Measurements from ENCODE around the gene BMP6. TPM values are rescaled to one million over a fixed set of nuclear protein-coding genes. Genes with fewer than 3 reads are reported as not detected.
A peak's percentile ranks its signal among the peaks of the same experiment; 100 is the strongest.
"Not testable (repeated sequence)": the region's sequence is repeated elsewhere in the genome, so short reads cannot be mapped to it uniquely, and the experiment has no call there.

Gene BMP6
- total RNA-seq, 4 donors from 2014 or later: 1.7 to 8.3 (median 3.3) TPM

- intact Hi-C loops (cut with DNase I; ENCODE audit: low total_unique reads) (no loop called here), in situ Hi-C loops (cut with MboI; ENCODE audit: low sequenced_read_pairs in 4 of 4) (no loop called here)
- peaks cover 5 to 96% of the 10 kb centered on the region in 2 donors for H3K36me3 ChIP-seq
- H3K9me3 ChIP-seq: no peaks in the 10 kb centered on the region
- DNase-seq (no peak), ATAC-seq (no peak)
- TF ChIP-seq CTCF (IDR thresholded peaks at IDR 0.05 in 4 of 5, conservative IDR thresholded peaks at IDR 0.05 in 1 of 5): no peak
- TF ChIP-seq POLR2A (IDR thresholded peaks at IDR 0.05): no peak
- no peaks in the 10 kb centered on the region for H3K27me3 ChIP-seq
- no peaks in the 10 kb centered on the region for H3K4me1 ChIP-seq
- H3K27ac ChIP-seq: no peak overlapping the region
- H3K4me3 ChIP-seq: no peak overlapping the region
These were observed 161.5 kb downstream of the BMP6 start for GRCh38 chr6:7887278-7887991.

GRCh38 chr6:7888587-7889357, 162.9 kb downstream of the BMP6 start:
- H3K27ac ChIP-seq: no peak overlapping the region
- in situ Hi-C loops (cut with MboI; ENCODE audit: low sequenced_read_pairs in 4 of 4): no loop called here
- H3K36me3 ChIP-seq: peaks cover 0 to 95% of the 10 kb centered on the region in 2 donors
- DNase-seq: no peak
- no peak for ATAC-seq
- H3K4me1 ChIP-seq: peaks cover 0 to 5% of the 10 kb centered on the region in 2 donors
- H3K9me3 ChIP-seq: no peaks in the 10 kb centered on the region
- TF ChIP-seq POLR2A (IDR thresholded peaks at IDR 0.05) (no peak), CTCF (IDR thresholded peaks at IDR 0.05 in 4 of 5, conservative IDR thresholded peaks at IDR 0.05 in 1 of 5) (no peak)
- H3K4me3 ChIP-seq: no peak overlapping the region
- no peaks in the 10 kb centered on the region for H3K27me3 ChIP-seq
- intact Hi-C loops (cut with DNase I; ENCODE audit: low total_unique reads): no loop called here

GRCh38 chr6:7891078-7891872, 165.4 kb downstream of the BMP6 start:
- no peaks in the 10 kb centered on the region for H3K9me3 ChIP-seq
- H3K27me3 ChIP-seq: no peaks in the 10 kb centered on the region
- no peak overlapping the region for H3K4me3 ChIP-seq
- peaks cover 0 to 93% of the 10 kb centered on the region in 2 donors for H3K36me3 ChIP-seq
- TF ChIP-seq CTCF (IDR thresholded peaks at IDR 0.05 in 4 of 5, conservative IDR thresholded peaks at IDR 0.05 in 1 of 5): no peak
- no peak for TF ChIP-seq POLR2A (IDR thresholded peaks at IDR 0.05)
- H3K4me1 ChIP-seq: peaks cover 0 to 5% of the 10 kb centered on the region in 2 donors
- ATAC-seq (no peak), DNase-seq (no peak)
- intact Hi-C loops (cut with DNase I; ENCODE audit: low total_unique reads) (no loop called here), in situ Hi-C loops (cut with MboI; ENCODE audit: low sequenced_read_pairs in 4 of 4) (no loop called here)
- no peak overlapping the region for H3K27ac ChIP-seq

GRCh38 chr6:7892367-7892766, 166.5 kb downstream of the BMP6 start:
- in situ Hi-C loops (cut with MboI; ENCODE audit: low sequenced_read_pairs in 4 of 4); ATAC-seq; H3K27ac ChIP-seq; intact Hi-C loops (cut with DNase I; ENCODE audit: low total_unique reads); H3K4me1 ChIP-seq; H3K4me3 ChIP-seq; H3K27me3 ChIP-seq; H3K9me3 ChIP-seq; DNase-seq: not testable (repeated sequence)
- H3K36me3 ChIP-seq: peaks cover 0 to 94% of the 10 kb centered on the region in 2 donors

- Histone ChIP-seq H3K4me1 (peaks cover 0 to 5% of the 10 kb centered on the region in 2 donors), H3K9me3 (no peaks in the 10 kb centered on the region), H3K36me3 (peaks cover 0 to 93% of the 10 kb centered on the region in 2 donors), H3K27me3 (no peaks in the 10 kb centered on the region), H3K27ac (peak overlapping the region in 1 of 4 donors; percentile 29), H3K4me3 (no peak overlapping the region)
- DNase-seq (peak in 1 of 2 donors; percentile 38), ATAC-seq (peak; percentile 44 to 54)
- in situ Hi-C loops (cut with MboI; ENCODE audit: low sequenced_read_pairs in 4 of 4): no loop called here
- intact Hi-C loops (cut with DNase I; ENCODE audit: low total_unique reads): no loop called here
- TF ChIP-seq POLR2A (IDR thresholded peaks at IDR 0.05): no peak
- TF ChIP-seq CTCF (IDR thresholded peaks at IDR 0.05 in 4 of 5, conservative IDR thresholded peaks at IDR 0.05 in 1 of 5): no peak
These were observed 167.4 kb downstream of the BMP6 start for GRCh38 chr6:7893342-7893741.

Measured in gastrocnemius medialis (tissue), 4 donors.